ENCODE measurements around the gene CD96.

DNA sequence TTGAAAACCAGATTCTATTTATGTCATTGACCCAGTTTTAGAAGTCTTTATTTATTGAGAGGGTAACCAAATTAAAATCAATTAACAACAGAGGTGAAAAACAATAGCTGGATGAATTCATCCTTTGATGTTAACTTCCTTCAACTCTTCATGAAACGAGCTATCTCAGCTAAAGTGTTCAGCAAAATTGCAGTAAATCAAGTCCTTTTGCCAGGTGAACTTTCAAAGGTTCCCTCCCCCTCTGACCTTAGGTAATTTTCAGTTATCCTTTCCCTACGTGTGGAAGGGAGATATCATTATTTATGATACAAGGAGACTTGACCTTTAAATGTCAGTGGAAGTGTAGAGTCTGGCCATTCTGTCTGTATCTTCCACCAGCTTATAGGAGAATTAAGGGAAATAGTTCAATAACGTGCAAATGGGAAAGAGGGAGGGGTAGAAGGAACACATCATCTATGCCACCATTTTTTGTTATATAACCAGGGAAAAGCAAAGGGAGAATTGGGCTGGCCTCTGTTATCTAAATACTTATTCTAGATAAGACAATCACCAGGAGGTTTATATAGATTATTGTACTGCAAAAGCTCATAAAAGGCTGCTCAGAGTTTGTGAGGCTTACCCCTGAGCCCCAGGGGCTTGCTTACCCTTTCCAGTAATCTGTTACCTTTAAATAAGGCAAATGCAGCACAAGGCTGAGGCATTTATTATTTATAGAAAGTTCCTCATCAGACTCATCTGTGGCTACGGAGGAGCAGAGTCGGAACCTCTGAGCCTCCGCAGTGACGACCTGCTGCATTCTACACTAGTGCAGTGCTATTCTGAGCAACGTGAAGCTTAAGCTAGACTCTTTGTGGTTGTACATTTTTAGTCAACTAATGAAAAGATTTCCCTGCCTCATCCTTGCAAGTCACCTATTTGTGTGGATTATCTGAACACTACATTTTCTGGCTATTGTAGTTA is 150.9 kb downstream of the CD96 start:
- TF ChIP-seq, protein P1, sequence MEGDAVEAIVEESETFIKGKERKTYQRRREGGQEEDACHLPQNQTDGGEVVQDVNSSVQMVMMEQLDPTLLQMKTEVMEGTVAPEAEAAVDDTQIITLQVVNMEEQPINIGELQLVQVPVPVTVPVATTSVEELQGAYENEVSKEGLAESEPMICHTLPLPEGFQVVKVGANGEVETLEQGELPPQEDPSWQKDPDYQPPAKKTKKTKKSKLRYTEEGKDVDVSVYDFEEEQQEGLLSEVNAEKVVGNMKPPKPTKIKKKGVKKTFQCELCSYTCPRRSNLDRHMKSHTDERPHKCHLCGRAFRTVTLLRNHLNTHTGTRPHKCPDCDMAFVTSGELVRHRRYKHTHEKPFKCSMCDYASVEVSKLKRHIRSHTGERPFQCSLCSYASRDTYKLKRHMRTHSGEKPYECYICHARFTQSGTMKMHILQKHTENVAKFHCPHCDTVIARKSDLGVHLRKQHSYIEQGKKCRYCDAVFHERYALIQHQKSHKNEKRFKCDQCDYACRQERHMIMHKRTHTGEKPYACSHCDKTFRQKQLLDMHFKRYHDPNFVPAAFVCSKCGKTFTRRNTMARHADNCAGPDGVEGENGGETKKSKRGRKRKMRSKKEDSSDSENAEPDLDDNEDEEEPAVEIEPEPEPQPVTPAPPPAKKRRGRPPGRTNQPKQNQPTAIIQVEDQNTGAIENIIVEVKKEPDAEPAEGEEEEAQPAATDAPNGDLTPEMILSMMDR (IDR thresholded peaks at IDR 0.05; ENCODE audit: insufficient read depth, low read length): no peak
- TF ChIP-seq GABPA (IDR thresholded peaks at IDR 0.05; ENCODE audit: low read depth) (no peak), POLR2AphosphoS5 (IDR thresholded peaks at IDR 0.05; ENCODE audit: low read depth) (no peak), SPI1 (IDR thresholded peaks at IDR 0.05; ENCODE audit: borderline replicate concordance, low read depth) (no peak)

Measured in HL-60 (cell line).